Posterior vena cava (tissue), 2 donors: ENCODE results near the gene ANKS1A. TPM values are rescaled to one million over a fixed set of nuclear protein-coding genes. Genes with fewer than 3 reads are reported as not detected.

Experiments used
- DNase-seq: peaks from one replicate; pipeline ENCODE4 v3.0.0-alpha.2; 2020; ENCODE audit warnings: low spot score
- intact Hi-C, 2 donors: fragments of 100-400 bp; cut with DNase I; formaldehyde crosslinking; loops; one replicate each; pipeline versions ENCODE4 v1.14.1 to v1.14.2; 2022 to 2023
- total RNA-seq, 2 donors: library from RNA; stranded (reverse); fragmentation: NEBNext Ultra II Directional; extraction: Animal tissue kit (Norgen Biotek cat#: 25700); gene quantifications; one replicate each; pipeline ENCODE4 v1.2.1, GENCODE V29; 2021
- donor health status: DM: yes; HTN: yes; CAD: no.
- donor health status: DM: yes; HTN: yes; CAD: no.

The ANKS1A gene
- total RNA-seq, 2 donors from 2014 or later, result 38.8 to 42.2 TPM

DNA sequence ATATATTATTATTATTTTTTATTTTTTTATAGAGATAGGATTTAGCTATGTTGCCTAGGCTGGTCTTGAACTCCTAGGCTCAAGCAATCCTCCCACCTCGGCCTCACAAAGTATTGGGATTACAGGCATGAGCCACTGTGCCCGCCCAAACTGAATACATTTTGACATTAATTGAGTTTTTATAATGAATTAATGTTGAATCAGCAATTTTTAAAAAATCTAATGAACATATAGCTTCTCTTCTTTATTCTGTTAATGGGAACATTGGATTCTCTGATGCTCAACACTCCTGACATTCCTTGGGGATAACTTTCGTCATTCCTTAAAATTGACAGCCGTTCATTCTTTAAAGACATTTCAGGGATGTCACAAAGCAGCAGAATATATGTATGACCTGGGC is 52.4 kb downstream of the ANKS1A start:
- intact Hi-C loops, result no loop called here
- no peak for DNase-seq

DNA sequence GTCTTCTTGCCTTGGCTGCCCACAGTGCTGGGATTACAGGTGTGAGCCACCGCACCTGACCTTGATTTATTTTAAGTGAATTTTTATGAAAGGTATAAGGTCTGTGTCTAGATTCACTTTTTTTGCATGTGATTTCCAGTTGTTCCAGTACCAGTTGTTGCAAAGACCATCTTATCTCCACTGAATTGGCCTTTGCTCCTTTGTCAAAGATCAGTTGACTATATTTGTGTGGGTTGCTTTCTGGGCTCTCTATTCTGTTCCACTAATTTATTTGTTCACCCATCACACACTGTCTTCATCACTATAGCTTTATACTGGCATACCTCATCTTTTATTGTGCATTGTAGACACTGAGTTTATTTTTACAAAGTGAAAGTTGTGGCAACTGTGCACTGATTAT is 56.3 kb downstream of the ANKS1A start:
- no peak for DNase-seq
- intact Hi-C loops, result no loop called here

DNA sequence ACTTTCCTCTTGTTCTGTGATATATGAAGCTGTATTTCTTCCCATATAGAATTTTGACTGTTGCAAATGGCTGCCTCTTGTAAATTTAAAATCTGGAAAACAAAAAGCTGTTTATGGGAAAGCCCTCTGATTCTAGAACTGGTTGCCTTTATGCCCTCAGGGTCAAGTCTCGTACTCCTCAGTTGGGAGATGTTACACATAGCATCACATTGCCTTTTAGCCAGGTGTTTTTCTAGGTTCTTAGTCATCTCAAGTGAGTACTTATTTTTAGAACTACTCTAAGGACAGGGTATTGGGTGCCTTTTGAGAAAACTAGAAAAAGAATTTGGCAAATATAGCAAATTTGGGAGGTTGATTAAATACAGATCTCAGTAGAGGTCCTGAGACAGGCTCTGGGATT is 58.5 kb downstream of the ANKS1A start:
- DNase-seq, result no peak
- intact Hi-C loops, result no loop called here

DNA sequence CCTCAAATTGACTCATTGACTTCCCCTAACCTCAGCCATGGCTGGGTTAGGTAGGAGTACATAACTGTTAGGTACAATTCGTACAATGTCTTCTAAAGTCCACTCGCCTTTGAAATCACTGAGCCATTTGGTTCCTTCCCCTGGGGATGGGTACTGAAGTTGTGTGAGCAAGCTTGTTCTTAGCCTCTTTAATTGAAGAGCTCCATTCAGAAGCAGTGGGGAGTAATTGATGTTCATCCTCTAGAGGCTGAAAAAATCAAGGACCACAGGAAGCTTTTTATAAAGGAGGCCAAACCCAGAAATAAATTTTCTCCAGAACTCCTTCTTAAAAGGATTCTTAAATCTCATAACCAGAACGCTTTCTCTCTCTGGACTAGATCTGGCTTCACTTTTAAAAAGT is 60.6 kb downstream of the ANKS1A start:
- no peak for DNase-seq
- intact Hi-C loops, result no loop called here

DNA sequence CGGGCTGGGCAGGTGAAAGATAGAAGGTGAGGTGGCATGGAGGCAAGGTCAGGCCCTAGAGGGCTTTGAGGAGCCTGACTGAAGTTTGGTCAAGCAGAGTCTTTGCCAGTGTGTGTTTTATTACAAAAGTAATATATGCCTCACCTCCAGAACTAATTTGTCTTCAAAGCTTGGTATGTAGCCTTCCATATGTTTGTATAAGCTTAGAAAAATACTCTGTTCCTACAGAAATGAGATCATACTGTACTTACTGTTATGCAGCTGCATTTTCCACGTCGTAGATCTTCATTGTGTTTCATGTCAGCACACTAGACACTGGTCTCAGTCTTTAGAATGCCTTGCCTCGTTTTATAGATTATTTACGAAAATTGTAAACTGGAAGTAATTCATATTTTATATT is 61.8 kb downstream of the ANKS1A start:
- intact Hi-C loops, result no loop called here
- no peak for DNase-seq

DNA sequence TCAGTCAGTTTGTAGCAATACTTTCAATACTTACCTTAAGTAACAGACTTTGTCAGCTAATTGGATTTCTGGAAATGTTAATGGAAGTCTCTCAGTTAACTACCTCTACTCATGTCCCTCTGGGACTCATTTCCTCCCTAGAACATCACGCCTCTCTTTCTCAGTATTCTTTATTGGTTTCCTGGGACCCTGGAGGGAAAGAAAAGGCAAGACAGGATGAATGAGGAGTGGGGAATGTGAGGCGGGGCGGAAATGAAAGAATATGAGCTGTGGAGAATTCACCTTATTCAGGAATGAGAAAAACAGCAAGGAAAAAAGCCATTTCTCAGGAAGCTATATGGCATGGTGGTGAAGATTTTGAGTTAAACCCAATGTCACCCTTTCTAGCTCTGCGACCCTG is 62.7 kb downstream of the ANKS1A start:
- intact Hi-C loops, result no loop called here
- no peak for DNase-seq

DNA sequence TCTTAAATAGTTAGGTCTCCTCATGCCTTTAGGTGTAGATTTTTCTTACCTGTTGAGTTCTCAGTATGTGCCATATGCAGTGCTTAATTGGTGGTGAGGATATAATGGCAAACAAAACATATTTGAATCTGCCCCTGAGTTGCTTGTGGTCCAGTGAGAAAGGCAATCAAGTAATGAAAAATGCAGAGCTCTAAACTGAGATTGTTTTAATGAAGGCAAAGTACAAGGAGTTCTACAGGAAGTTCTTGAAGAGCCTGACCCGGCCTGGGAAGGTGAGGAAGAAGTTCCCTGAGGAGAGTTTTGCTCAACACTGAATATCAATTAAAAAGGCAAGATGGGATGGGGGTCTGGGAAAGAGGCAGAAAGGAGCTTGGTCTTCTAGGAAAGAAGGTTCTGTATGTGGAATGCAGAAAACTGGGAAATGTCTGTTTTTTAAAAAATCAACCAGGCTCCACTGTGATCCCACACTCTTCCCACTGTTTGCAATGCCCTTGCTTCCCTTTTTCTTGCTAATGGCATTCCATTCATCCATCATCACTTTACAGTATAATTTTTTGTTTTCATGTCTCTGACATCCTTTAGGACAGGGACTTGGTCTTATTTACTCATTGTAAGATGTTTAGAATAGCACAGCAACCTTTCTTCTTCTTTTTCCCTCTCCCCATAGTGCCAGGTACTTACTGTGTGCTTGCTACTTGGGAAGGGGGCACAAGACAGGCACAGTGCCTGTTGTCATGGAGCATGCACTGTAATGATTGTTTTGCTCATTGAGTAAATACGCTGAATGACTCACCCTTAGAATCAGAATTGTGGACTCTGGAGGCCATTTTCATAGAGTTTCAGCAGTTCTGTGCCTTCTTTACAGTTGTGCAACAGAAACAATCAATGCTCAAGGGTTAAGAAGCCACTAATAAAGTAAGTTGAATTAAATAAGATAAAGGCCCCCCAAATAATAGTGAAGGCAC is 64.3 kb downstream of the ANKS1A start:
- intact Hi-C loops, result no loop called here
- DNase-seq, result no peak

DNA sequence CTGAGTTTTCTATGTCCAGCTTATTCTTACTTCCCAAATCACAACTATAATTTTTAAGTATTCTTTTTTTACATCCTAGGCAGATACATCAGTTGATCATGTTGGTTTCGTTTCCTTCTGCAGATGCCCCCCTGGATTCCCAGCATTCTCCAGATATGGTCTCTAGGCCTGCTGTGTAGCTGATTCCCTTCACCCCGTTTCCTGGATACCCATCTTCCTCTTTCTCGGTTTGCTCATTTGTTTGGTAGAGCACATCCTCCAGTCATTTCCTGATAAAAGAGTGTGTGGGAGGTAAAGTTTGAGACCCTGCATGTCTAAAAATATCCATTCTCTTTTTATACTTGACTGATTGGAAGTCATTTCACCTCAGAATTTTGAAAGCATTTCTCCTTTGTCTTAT is 66.4 kb downstream of the ANKS1A start:
- intact Hi-C loops, result no loop called here
- no peak for DNase-seq

DNA sequence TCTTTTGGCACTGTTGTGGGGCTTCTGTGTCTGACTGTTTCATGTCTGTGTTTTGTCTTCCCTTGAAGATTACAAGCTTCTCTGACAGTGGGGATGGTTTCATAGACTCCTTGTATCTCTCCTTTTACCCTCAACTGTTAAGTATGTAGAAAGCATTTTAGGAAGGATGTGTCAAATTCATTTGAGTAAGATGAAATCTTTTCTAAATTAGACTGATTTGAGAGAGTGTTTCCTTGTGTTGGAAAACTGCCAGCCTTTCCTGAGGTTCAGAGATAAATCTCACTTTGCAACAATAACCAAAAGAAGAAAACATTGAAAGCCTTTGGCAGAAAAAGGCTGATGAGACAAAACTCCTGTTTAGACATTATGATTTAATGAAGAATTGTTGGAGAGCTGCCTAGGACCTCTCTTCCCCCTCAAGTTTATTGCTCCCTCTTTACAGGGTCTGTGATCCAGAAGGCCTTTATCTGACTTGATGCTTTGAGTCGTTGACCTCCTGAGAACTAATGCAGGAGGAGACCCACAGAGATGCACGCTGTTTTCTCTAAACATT is 68.3 kb downstream of the ANKS1A start:
- intact Hi-C loops, result no loop called here
- no peak for DNase-seq

DNA sequence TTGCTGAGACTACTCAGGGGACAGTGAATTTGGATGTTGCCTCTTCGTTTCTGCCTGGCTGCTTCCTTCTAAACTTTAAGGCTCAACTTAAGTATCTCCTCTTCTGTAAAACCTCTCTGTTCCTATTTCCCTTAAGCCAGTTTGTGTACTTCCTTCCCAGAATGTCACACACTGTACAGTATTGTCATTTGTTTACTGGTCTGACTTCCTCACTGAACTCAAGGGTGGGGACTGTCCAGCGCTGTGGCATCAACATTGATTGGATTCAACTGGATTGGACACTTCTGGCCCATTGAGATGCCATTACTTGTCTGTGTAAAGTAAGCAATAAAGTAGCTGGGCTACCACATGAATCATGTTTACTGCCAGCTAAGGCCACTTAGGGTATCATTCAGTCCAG is 69.7 kb downstream of the ANKS1A start:
- DNase-seq, result no peak
- intact Hi-C loops, result no loop called here

DNA sequence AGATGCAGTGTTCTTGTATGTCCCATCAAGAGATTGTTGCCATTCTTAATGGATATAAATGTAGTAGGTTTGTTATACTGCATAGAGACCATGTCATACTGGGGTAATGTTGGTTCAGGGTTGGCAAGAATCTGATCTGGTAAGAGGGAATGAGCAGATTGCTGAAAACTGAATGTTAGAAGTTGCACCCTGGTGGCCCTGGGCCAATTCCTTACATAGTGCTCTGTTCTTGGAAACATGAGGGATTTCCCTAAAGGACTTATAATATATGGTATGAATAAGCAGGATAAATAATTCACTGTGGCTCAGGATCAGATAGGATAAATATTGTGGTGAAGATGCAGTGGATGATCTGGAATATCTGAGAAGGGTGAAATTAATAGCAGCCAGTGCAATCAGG is 70.2 kb downstream of the ANKS1A start:
- intact Hi-C loops, result no loop called here
- no peak for DNase-seq

DNA sequence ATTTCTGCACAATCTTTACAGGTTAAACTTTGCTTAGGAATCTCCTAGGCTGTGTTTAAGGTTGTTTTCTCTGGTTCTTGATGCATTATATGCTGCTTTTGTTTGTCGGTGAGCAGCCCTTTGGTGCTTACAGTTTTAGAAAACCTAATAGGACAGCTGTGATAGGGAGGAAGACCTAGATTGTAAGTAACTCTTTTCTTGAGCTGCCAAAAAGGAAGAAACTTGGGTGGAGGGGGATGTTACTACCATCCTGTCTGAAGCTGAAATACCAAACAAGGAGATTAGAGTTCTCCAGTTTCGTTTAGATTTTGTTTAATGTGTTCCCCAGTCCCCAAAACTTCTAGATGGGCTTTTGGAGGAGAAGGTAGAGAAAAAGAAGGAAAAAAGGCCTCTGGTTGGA is 72.0 kb downstream of the ANKS1A start:
- intact Hi-C loops, result loop anchor here in 1 of 2 donors (10.0 kb wide), 1 partner anchor 46 kb away; no protein-coding TSS in a partner anchor
- DNase-seq, result no peak

DNA sequence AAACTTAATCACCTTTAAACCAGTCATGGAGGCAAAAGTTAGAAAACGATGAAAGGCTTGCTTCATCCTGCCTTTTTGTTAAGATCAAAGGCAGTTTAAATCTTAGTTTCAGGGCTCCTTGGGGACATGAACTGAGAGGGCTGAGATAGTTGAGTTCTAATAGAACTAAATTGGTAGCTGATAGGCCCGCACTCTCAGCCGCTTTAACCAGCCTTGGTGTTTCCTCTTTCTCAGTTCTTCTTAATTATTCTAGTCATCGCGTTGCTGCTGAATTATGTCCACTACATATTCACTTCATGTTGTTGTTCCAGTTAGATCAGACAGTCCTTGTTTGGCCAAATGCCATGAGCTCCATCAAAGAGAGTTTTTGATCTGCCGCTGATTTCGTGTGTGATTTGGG is 72.5 kb downstream of the ANKS1A start:
- no peak for DNase-seq
- intact Hi-C loops, result loop anchor here in 1 of 2 donors (10.0 kb wide), 1 partner anchor 47 kb away; no protein-coding TSS in a partner anchor

DNA sequence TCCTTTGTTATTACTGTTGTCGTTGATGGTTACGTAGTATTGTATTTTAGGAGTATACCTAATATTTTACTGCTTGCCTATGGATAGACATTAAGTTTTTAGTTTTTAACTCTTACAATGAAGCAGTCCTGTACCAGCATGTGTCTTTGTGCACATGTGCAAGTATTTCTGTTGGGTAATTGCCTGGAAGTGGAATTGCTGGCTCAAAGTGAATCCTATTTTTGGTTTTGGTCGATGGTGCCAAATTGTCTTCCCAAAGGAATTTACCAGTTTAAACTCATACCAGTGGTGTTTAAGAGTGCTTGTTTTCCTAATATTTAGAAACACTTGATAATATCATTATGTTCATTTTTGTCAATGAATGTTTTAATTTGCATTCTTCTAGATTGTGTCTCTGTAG is 75.5 kb downstream of the ANKS1A start:
- intact Hi-C loops, result loop anchor here in 1 of 2 donors (10.0 kb wide), 1 partner anchor 50 kb away; no protein-coding TSS in a partner anchor
- no peak for DNase-seq

DNA sequence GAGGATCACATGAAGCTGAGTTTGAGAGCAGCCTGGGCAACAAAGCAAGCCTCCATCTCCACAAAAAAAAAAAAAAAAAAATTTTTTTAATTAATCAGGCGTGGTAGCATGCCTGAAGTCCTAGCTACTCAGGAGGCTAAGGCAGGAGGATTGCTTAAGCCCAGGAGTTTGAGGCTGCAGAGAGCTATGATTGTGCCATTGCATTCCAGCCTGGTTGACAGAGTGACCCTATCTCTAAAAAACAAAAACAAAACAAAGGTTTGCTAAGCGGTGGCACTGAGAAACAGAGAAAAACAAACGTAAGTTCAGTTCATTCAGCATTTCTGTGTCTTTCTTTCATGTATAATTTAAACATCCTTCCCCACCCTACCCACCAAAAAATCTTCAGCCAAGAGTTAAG is 78.4 kb downstream of the ANKS1A start:
- intact Hi-C loops, result loop anchor here in 1 of 2 donors (10.0 kb wide), 1 partner anchor 53 kb away; no protein-coding TSS in a partner anchor
- DNase-seq, result no peak

DNA sequence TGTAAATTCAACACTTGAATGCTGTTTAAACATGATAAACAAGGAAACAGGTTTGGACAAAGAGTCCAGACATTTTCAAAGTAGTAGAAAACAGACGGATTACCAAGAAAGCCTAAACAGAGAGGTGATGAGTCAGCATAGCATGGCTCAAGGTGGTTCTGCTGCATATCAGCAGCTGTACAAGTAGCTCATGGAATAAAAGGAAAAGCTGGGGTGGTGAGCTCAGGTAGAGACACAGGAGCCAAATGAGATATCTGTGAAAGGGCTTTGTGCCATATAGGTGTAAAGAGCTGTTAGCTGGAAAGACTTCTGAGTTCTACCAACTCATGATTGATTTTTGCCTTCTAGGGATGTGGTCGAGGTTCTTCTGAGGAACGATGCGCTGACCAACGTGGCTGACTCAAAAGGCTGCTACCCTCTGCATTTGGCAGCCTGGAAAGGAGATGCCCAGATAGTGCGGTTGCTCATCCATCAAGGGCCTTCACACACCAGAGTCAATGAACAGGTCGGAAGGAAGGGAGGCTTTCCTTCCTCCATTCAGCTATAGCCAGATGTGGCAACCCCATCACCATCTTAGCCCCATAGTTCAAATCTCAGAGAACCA is 80.7 kb downstream of the ANKS1A start:
- intact Hi-C loops, result loop anchor here in 1 of 2 donors (10.0 kb wide), 1 partner anchor 55 kb away; no protein-coding TSS in a partner anchor
- no peak for DNase-seq

DNA sequence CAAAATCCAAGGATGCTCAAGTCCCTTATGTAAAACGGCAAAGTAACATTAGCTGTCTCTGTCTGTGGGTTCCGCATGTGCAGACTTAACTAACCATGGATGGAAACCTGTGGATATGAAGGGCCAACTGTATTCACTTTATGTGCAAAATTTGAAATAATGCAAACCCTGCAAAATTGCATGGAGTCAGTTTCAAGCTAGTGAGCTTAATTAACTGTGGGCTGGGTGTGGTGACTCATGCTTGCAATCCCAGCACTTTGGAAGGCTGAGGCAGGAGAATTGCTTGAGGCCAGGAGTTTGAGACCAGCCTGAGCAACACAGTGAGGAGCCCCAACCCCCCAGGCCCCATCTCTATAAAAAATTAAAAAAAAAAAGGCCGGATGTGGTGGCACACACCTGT is 81.4 kb downstream of the ANKS1A start:
- DNase-seq, result no peak
- intact Hi-C loops, result no loop called here

DNA sequence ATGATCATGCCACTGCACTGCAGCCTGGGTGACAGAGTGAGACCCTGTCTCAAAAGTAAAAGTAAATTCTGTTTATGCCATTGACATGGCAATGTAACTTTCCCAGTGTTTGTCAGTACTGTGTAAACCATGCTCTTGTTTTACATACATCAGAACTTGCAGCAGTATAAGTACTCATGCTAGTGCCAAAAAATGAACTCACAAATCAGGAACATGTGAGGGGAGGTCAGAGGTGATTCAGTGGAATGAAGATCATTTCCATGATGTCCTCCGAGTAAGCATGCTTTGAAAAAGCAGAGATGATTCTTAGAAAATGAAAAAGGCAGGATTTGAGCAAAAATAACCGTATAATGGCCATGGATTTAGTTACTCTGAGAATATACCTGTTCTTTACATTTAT is 81.9 kb downstream of the ANKS1A start:
- DNase-seq, result no peak
- intact Hi-C loops, result no loop called here

DNA sequence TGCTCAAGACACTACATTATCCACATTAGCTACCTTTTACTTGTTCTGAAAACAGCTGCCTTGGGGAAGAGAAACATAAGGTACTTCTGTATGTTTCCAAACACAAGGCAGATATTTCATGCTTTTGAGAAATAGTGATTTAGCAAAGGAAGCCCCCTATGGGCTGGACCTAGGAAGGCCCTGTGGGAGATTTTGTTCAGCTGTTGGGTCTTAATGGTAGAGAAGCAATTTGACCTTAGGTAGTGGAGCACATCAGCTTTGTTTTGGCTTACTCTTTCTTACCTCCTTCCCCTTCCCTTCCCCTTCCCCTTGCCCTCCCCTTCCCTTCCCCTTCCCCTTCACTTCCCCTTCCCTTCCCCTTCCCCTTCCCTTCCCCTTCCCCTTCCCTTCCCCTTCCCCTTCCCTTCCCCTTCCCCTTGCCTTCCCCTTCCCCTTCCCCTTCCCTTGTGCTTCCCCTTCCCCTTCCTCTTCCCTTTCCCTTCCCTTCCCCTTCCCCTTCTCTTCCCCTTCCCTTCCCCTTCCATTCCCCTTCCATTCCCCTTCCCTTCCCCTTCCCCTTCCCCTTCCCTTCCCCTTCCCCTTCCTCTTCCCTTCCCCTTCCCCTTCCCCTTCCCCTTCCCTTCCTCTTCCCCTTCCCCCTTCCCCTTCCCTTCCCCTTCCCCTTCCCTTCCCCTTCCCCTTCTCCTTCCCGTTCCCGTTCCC is 84.6 kb downstream of the ANKS1A start:
- no peak for DNase-seq
- intact Hi-C loops, result no loop called here

DNA sequence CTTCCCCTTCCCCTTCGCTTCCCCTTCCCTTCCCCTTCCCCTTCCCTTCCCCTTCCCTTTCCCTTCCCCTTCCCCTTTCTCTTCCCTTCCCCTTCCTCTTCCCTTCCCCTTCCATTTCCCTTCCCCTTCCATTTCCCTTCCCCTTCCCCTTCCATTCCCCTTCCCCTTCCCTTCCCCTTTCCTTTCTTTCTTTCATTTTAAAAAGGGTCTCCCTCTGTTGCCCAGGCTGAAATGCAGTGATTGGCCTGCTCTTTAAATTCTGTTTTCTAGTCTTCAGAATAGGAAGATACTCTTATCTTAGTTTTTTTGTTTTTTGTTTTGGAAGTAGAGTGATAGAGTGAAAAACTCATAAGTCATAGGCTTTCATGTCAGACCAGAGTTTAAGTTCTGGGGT is 85.2 kb downstream of the ANKS1A start:
- DNase-seq, result no peak
- intact Hi-C loops, result no loop called here
